CD4-positive, CD25-positive, alpha-beta regulatory T cell (primary cell): ENCODE results near the gene PBX1. TPM values are rescaled to one million over a fixed set of nuclear protein-coding genes. Genes with fewer than 3 reads are reported as not detected.

ENCODE experiments used
- ATAC-seq, 2 donors: fragments of 150-1000 bp; cut with Tn5 transposase; one replicate each; pipeline ENCODE4 v1.10.0; 2021; ENCODE audit warnings: low read depth in 2 of 2, moderate number of reproducible peaks in 2 of 2, moderate library complexity in 1 of 2
- DNase-seq, 3 donors: peaks; one replicate each; pipeline versions ENCODE4 v3.0.0 to v3.0.0-alpha.2; 2012 to 2022; ENCODE audit warnings: mixed read lengths in 1 of 3
- H3K27ac ChIP-seq: one replicate; pipeline ENCODE4 v1.7.0; 2013; ENCODE audit warnings: mild to moderate bottlenecking, low read length; ENCODE audit not compliant: insufficient read depth, poor library complexity, severe bottlenecking
- H3K27me3 ChIP-seq: one replicate; pipeline ENCODE4 v1.7.0; 2013; ENCODE audit warnings: low read length; ENCODE audit not compliant: control insufficient read depth, insufficient read depth
- H3K36me3 ChIP-seq: one replicate; pipeline ENCODE4 v1.7.0; 2013; ENCODE audit warnings: mild to moderate bottlenecking, low read length, moderate library complexity; ENCODE audit not compliant: control insufficient read depth, insufficient read depth
- H3K4me1 ChIP-seq: 2 replicates; pipeline ENCODE4 v1.7.0; 2013; ENCODE audit warnings: mild to moderate bottlenecking, low read length; ENCODE audit not compliant: insufficient read depth, control insufficient read depth, poor library complexity, severe bottlenecking
- H3K4me3 ChIP-seq: one replicate; pipeline ENCODE4 v1.7.0; 2013; ENCODE audit warnings: low read depth, mild to moderate bottlenecking, low read length, moderate library complexity
- H3K9me3 ChIP-seq, 2 experiments: 1 replicate in 1 of 2; 2 replicates in 1 of 2; pipeline ENCODE4 v1.7.0; 2013; ENCODE audit warnings: low read length in 2 of 2, mild to moderate bottlenecking in 1 of 2, moderate library complexity in 1 of 2; ENCODE audit not compliant: control insufficient read depth in 2 of 2
- H3K27ac Mint-ChIP-seq, 3 donors: one replicate each; pipeline ENCODE4 v1.8.0; 2020 to 2022; ENCODE audit warnings: mild to moderate bottlenecking in 3 of 3, mixed read lengths in 3 of 3, moderate library complexity in 2 of 3
- H3K27me3 Mint-ChIP-seq: one replicate; pipeline ENCODE4 v1.8.0; 2022; ENCODE audit warnings: mild to moderate bottlenecking, mixed read lengths
- H3K36me3 Mint-ChIP-seq: one replicate; pipeline ENCODE4 v1.8.0; 2020; ENCODE audit warnings: mixed read lengths
- H3K4me1 Mint-ChIP-seq, 4 donors: one replicate each; pipeline ENCODE4 v1.8.0; 2020 to 2022; ENCODE audit warnings: mixed read lengths in 4 of 4, mild to moderate bottlenecking in 1 of 4
- H3K4me3 Mint-ChIP-seq, 4 donors: one replicate each; pipeline ENCODE4 v1.8.0; 2020 to 2022; ENCODE audit warnings: mild to moderate bottlenecking in 4 of 4, mixed read lengths in 4 of 4, moderate library complexity in 3 of 4
- H3K9me3 Mint-ChIP-seq, 7 donors: one replicate each; pipeline ENCODE4 v1.8.0; 2020 to 2022; ENCODE audit warnings: mixed read lengths in 7 of 7, mild to moderate bottlenecking in 3 of 7, moderate library complexity in 2 of 7
- polyA plus RNA-seq, 4 donors: library from polyadenylated mRNA; unstranded; fragments of 300-500 nt; fragmentation: Illumina TruSeq; gene quantifications; one replicate each; pipeline ENCODE4 v1.2.3, GENCODE V29; 2021
- total RNA-seq: library from RNA; stranded (reverse); gene quantifications from one replicate; pipeline ENCODE4 v1.2.3, GENCODE V29; 2022

The PBX1 gene
- total and polyA plus RNA-seq, 5 donors from 2014 or later: 0.03 to 1.7 (median 0.10) TPM; not detected in 2

DNA sequence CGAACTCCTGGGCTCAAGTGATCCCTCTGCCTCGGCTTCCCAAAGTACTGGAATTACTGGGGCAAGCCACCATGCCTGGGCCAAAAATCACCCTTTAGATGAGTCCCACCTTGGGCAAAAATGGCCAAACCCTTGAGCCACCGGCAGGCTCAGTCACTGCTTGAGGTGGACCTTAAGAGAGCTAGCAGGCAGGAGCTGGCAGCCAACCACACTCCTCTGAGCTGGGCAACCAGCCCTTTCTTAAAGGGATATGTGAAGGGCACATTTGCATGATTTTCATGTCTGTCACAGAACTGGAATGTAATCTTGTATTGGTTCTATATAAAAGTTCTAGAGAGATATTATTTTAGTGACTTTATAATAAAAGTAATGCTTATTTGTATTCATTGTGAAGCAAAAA, 316.5 kb downstream of the PBX1 start:
- Histone ChIP-seq H3K27me3 (no peaks in the 10 kb centered on the region), H3K9me3 (no peaks in the 10 kb centered on the region), H3K4me3 (no peak overlapping the region), H3K27ac (no peak overlapping the region), H3K36me3 (no peaks in the 10 kb centered on the region), H3K4me1 (no peaks in the 10 kb centered on the region)
- Mint-ChIP-seq H3K4me3 (no peak overlapping the region), H3K4me1 (no peaks in the 10 kb centered on the region), H3K27ac (no peak overlapping the region), H3K27me3 (no peaks in the 10 kb centered on the region), H3K9me3 (peaks cover 0 to 6% (median 3%) of the 10 kb centered on the region in 7 donors), H3K36me3 (no peaks in the 10 kb centered on the region)
- DNase-seq (no peak), ATAC-seq (no peak)

DNA sequence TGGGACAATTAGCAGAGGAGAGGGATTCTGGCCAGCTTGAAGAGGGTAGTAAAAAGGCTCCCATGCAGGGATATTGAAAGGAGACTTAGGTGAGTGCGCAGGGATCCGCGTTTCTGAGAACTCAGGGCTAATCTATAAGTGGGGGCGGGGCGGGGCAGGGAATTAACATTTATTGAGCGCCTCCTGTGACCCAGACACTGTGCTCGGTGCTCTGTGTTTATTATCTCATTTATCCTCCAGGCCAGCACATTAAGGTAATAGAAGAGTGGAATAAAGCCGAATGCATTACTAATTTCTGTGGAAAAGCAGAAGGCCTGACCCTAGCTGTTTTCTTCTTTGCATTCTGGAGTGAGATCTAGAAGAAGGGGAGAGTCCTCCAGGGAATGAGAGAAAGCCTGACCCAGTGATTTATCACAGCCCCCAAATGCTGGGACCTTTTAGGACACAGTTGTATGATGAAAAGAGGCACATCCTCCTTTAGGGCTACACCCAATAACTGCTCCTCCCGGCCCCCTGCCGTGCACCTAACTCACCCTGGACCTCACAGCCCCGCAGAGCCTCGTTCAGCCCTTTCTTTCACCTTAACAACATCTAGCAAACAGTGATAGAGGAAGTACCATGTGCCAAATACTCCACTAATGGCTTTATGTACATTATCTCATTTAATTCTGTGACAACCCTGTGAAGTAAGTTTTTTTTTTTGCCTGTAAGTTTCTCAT, 317.6 kb downstream of the PBX1 start:
- Histone ChIP-seq H3K36me3 (no peaks in the 10 kb centered on the region), H3K4me1 (no peaks in the 10 kb centered on the region), H3K27ac (no peak overlapping the region), H3K9me3 (no peaks in the 10 kb centered on the region), H3K27me3 (no peaks in the 10 kb centered on the region), H3K4me3 (no peak overlapping the region)
- no peaks in the 10 kb centered on the region for H3K36me3 Mint-ChIP-seq
- H3K4me1 Mint-ChIP-seq: no peaks in the 10 kb centered on the region
- H3K27ac Mint-ChIP-seq: no peak overlapping the region
- no peaks in the 10 kb centered on the region for H3K27me3 Mint-ChIP-seq
- ATAC-seq (no peak), DNase-seq (no peak)
- no peak overlapping the region for H3K4me3 Mint-ChIP-seq
- peaks cover 0 to 6% (median 3%) of the 10 kb centered on the region in 7 donors for H3K9me3 Mint-ChIP-seq

DNA sequence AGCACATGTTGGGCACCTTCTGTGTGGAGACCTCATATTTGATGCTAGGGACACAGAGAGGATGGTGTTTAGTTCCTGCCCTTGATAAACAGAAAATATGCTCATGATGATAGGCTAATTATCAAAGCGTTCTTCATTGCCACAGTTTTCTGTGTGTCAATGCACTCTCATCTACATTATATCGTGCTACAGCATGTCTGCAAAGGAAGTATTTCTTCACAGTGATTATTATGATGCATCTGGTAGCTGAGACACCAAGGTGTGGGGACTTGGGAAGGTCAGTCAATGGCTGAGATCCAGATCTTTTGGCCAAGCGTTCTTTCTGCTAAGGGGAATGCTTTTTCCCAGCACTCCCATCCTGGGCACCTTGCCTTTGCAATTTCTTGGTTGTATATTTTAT, 321.2 kb downstream of the PBX1 start:
- no peaks in the 10 kb centered on the region for H3K36me3 Mint-ChIP-seq
- no peaks in the 10 kb centered on the region for H3K4me1 ChIP-seq
- H3K27ac ChIP-seq: no peak overlapping the region
- H3K9me3 Mint-ChIP-seq: peaks cover 0 to 6% (median 2%) of the 10 kb centered on the region in 7 donors
- no peaks in the 10 kb centered on the region for H3K36me3 ChIP-seq
- DNase-seq (no peak), ATAC-seq (no peak)
- H3K27ac Mint-ChIP-seq: no peak overlapping the region
- H3K4me1 Mint-ChIP-seq: no peaks in the 10 kb centered on the region
- no peaks in the 10 kb centered on the region for H3K9me3 ChIP-seq
- no peaks in the 10 kb centered on the region for H3K27me3 ChIP-seq
- no peaks in the 10 kb centered on the region for H3K27me3 Mint-ChIP-seq
- no peak overlapping the region for H3K4me3 ChIP-seq
- H3K4me3 Mint-ChIP-seq: no peak overlapping the region

DNA sequence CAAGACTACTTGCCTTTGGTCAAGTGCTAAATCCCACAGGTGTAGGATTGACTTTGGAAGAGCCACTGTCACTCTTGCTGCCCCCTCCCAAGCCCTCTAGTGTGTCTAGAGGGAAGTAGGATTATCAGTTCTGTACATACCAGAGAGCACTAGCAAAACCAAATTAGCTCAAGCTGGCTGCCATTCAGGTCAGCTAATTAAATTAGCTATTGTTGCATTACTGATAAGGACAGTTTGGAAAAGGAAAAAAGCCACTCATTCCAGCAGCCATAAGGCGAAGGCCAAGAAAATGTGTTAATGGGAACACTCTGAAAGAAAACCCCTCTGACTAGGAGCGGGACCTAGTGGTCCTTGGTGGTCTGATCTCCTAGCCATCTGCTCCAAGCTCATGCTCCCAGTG, 321.7 kb downstream of the PBX1 start:
- no peaks in the 10 kb centered on the region for H3K27me3 Mint-ChIP-seq
- no peak overlapping the region for H3K27ac Mint-ChIP-seq
- peaks cover 0 to 6% (median 2%) of the 10 kb centered on the region in 7 donors for H3K9me3 Mint-ChIP-seq
- H3K4me1 Mint-ChIP-seq: no peaks in the 10 kb centered on the region
- Histone ChIP-seq H3K4me3 (no peak overlapping the region), H3K27me3 (no peaks in the 10 kb centered on the region), H3K4me1 (no peaks in the 10 kb centered on the region), H3K9me3 (no peaks in the 10 kb centered on the region), H3K36me3 (no peaks in the 10 kb centered on the region), H3K27ac (no peak overlapping the region)
- H3K36me3 Mint-ChIP-seq: no peaks in the 10 kb centered on the region
- ATAC-seq (no peak), DNase-seq (no peak)
- H3K4me3 Mint-ChIP-seq: no peak overlapping the region

DNA sequence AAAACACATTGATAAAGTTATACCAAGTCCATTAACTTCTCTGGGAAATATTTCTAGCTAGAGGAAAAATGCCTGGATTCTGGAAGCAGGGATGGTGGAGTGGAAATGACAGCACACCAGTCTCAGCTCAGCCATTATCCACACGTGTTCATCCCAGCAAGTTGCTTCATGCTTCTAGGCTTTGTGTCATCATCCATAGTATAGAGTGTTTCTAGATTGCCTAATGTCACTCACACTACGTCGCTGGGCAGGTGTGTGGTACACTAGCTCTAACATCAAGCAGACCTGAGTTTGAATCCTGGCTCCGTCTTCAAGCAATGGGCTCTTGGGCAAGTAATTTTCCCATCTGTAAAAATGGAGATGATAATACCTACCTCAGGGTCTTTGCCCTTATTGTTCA, 326.3 kb downstream of the PBX1 start:
- Histone ChIP-seq H3K36me3 (no peaks in the 10 kb centered on the region), H3K9me3 (no peaks in the 10 kb centered on the region), H3K27ac (no peak overlapping the region), H3K4me3 (no peak overlapping the region), H3K27me3 (no peaks in the 10 kb centered on the region), H3K4me1 (no peaks in the 10 kb centered on the region)
- no peaks in the 10 kb centered on the region for H3K4me1 Mint-ChIP-seq
- peaks cover 0 to 6% (median 2%) of the 10 kb centered on the region in 7 donors for H3K9me3 Mint-ChIP-seq
- H3K36me3 Mint-ChIP-seq: no peaks in the 10 kb centered on the region
- H3K27me3 Mint-ChIP-seq: no peaks in the 10 kb centered on the region
- H3K27ac Mint-ChIP-seq: no peak overlapping the region
- no peak for ATAC-seq
- no peak overlapping the region for H3K4me3 Mint-ChIP-seq
- no peak for DNase-seq

DNA sequence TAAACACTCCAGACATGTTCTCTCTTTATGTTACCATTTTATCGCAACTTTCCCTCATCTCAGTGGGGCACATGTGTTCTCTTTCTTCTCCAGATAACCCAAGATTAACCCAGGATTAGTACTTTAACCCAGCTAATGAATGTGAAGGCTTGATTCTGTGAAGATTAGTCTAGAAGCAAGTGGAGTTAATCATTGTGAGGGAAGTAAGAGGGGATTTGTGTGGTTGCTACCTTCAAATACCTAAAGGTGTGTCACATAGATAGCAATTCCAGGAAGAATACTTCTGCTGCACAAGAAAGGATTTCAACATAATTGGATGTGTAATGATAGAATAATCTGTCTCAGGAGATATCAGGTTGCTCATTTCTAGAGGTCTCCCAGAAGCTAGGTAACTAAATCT, 327.1 kb downstream of the PBX1 start:
- DNase-seq: no peak
- no peaks in the 10 kb centered on the region for H3K4me1 Mint-ChIP-seq
- H3K9me3 ChIP-seq: no peaks in the 10 kb centered on the region
- no peak overlapping the region for H3K27ac ChIP-seq
- peaks cover 0 to 6% (median 2%) of the 10 kb centered on the region in 7 donors for H3K9me3 Mint-ChIP-seq
- H3K27ac Mint-ChIP-seq: no peak overlapping the region
- H3K27me3 Mint-ChIP-seq: no peaks in the 10 kb centered on the region
- ATAC-seq: no peak
- no peak overlapping the region for H3K4me3 Mint-ChIP-seq
- no peaks in the 10 kb centered on the region for H3K4me1 ChIP-seq
- H3K27me3 ChIP-seq: no peaks in the 10 kb centered on the region
- H3K36me3 ChIP-seq: no peaks in the 10 kb centered on the region
- no peak overlapping the region for H3K4me3 ChIP-seq
- no peaks in the 10 kb centered on the region for H3K36me3 Mint-ChIP-seq

DNA sequence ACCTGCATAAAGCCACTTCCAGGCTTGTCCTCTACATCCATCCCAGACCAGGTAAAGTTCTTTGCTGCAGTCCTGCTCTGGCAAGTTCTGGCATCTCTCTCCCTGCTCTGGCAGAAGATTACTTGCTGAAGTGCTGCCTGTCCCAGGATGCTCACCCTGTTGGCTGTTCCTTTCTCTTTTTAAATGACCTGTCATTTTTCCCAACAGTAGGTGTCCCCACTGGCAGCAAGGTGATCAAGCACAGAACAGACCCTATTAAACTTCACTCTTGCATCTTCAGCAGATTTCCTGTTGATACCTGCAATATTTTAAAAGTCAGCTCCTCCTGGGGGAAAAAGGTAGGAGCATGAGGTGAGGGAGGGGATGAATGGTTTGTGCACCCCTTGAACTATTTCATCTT, 332.6 kb downstream of the PBX1 start:
- no peak overlapping the region for H3K27ac Mint-ChIP-seq
- peaks cover 4% of the 10 kb centered on the region for H3K36me3 Mint-ChIP-seq
- no peaks in the 10 kb centered on the region for H3K36me3 ChIP-seq
- H3K9me3 ChIP-seq: no peaks in the 10 kb centered on the region
- H3K4me1 Mint-ChIP-seq: no peaks in the 10 kb centered on the region
- H3K27ac ChIP-seq: no peak overlapping the region
- ATAC-seq (no peak), DNase-seq (no peak)
- no peak overlapping the region for H3K4me3 ChIP-seq
- H3K4me3 Mint-ChIP-seq: no peak overlapping the region
- H3K4me1 ChIP-seq: no peaks in the 10 kb centered on the region
- no peaks in the 10 kb centered on the region for H3K27me3 Mint-ChIP-seq
- H3K9me3 Mint-ChIP-seq: peaks cover 0 to 4% (median 0%) of the 10 kb centered on the region in 7 donors
- H3K27me3 ChIP-seq: no peaks in the 10 kb centered on the region
